ENCODE results near the gene DCUN1D1. TPM values are rescaled to one million over a fixed set of nuclear protein-coding genes. Genes with fewer than 3 reads are reported as not detected.

DCUN1D1 gene
- total and polyA plus RNA-seq, 10 of the 15 experiments (the other 5 are each of a cell fraction or from before 2014, with no cell fraction given): 19.8 to 47.4 (median 30.8) TPM

- Histone ChIP-seq H3K36me3 (ENCODE audit: control insufficient read depth in 2 of 2, insufficient read depth in 2 of 2, low read length in 1 of 2) (no peaks in the 10 kb centered on the region), H4K20me1 (ENCODE audit: control insufficient read depth, insufficient read depth) (0 out of 2 replicates have a peak, but pooled peaks cover 4% of the 10 kb centered on the region), H3K4me3 (peak overlapping the region; percentile 85), H3K9ac (ENCODE audit: control insufficient read depth, insufficient read depth, low read length) (no peak overlapping the region; the same call in 1 of the 2 replicates), H3K27me3 (replicated peaks in 1 of 2; ENCODE audit: control insufficient read depth in 2 of 2, insufficient read depth in 2 of 2, low read length in 1 of 2) (no peaks in the 10 kb centered on the region), H3K4me2 (ENCODE audit: control insufficient read depth, insufficient read depth) (peak overlapping the region; percentile 82), H3K9me3 (replicated peaks; ENCODE audit: control insufficient read depth, insufficient read depth, low read length) (no peaks in the 10 kb centered on the region), H2AFZ (ENCODE audit: control insufficient read depth, low read depth, low read length) (no peak overlapping the region), H3K4me1 (ENCODE audit: control insufficient read depth, insufficient read depth, low read length) (peaks cover 9% of the 10 kb centered on the region), H3K79me2 (ENCODE audit: control insufficient read depth, insufficient read depth, low read length) (peaks cover 48% of the 10 kb centered on the region), H3K27ac (ENCODE audit: control insufficient read depth, insufficient read depth) (no peak overlapping the region)
- ATAC-seq (no peak), FAIRE-seq (no peak), DNase-seq (ENCODE audit: low read depth, low spot score) (no peak)
- 86% methylated on average over 5 of the region's 5 CpGs for WGBS (ENCODE audit: insufficient coverage, insufficient replicate concordance, low lambda C conversion rate, missing lambda C conversion rate)
- no peak for TF ChIP-seq E2F4 (IDR thresholded peaks at IDR 0.05; ENCODE audit: low read depth, low read length)
- no peak for TF ChIP-seq PAX8 (IDR thresholded peaks at IDR 0.05)
- TF ChIP-seq STAT3 (IDR thresholded peaks at IDR 0.05; ENCODE audit: low read depth, low read length): no peak
- TF ChIP-seq HDGF (IDR thresholded peaks at IDR 0.05): no peak
- TF ChIP-seq ZBED1 (IDR thresholded peaks at IDR 0.05; ENCODE audit: borderline replicate concordance): peak; percentile 47; the same call in 1 of the 2 replicates
- no peak for TF ChIP-seq NKRF (conservative IDR thresholded peaks at IDR 0.05)
- intact Hi-C loops (cut with micrococcal nuclease; ENCODE audit: unreplicated experiment) (loop anchor here (5.0 to 10.0 kb wide), 2 partner anchors 119 to 576 kb away; partner anchors contain the start of genes KLHL6 and MCCC1), in situ Hi-C loops (cut with MboI) (no loop called here)
- ChIA-PET POLR2A (interaction anchor here (1.0 to 1.3 kb wide), 2 partner anchors 8 to 15 kb away, joined by 5 to 6 read pairs; no protein-coding TSS in a partner anchor), SMC1A (ENCODE audit: uncharacterized antibody, unreplicated experiment) (interaction anchor here (0.6 to 2.6 kb wide), 7 partner anchors 9 to 262 kb away, joined by 3 to 23 read pairs (median 5); no protein-coding TSS in a partner anchor), CTCF (interaction anchor here (0.6 to 2.5 kb wide), 6 partner anchors 8 to 264 kb away, joined by 3 to 12 read pairs (median 3); no protein-coding TSS in a partner anchor), RAD21 (ENCODE audit: unreplicated experiment) (interaction anchor here (1.2 to 1.5 kb wide), 3 partner anchors 17 to 63 kb away, joined by 3 read pairs; no protein-coding TSS in a partner anchor)
- BruUV-seq (replicated peaks): no TSS peak
These were observed 2.0 kb downstream of the DCUN1D1 start for GRCh38 chr3:182978387-182978786.
